Activated CD4-positive, alpha-beta T cell treated with anti-CD3 and anti-CD28 coated beads for 4 hours (primary cell): Measurements from ENCODE around the gene MAP3K5.

Experiments used
- DNase-seq, 2 donors: peaks; one replicate each; pipeline ENCODE4 v3.0.0-alpha.2; 2020

Gene MAP3K5

DNA sequence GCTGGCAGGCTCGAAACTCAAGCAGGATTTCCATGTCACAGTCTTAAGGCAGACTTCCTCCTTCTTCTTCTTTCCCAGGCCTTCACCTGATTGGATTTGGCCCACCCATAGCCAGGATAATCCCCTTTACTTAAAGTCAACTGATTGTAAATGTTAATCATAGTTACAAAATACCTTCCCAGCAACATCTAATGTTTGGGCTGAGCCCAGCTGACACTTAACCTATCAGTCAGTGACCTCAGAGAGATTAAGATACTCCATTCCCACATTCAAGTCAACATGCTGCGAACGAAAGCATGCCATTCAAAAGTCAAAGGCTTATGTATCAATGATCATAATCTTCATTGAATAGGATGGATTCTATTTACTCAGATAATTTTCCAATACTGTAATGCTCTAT is 258.0 kb downstream of the MAP3K5 start:
- DNase-seq, result no peak

DNA sequence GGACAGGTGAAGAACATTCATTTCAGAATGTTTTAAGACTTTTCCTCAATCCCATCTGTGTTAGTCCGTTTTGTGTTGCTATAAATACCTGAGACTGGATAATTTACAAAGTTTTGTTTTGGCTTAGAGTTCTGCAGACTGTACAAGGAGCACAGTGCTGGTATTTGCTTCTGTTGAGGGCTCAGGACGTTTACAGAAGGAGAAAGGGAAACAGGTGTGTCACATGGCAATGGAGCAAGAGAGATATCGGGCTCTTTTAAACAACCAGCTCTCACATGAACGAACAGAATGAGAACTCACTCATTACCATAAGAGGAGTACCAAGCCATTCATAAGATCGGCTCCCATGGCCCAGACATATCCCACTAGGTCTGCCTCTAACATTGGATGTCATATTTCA is 258.8 kb downstream of the MAP3K5 start:
- DNase-seq, result no peak

GRCh38 chr6:136532030-136532429 is 260.2 kb downstream of the MAP3K5 start:
- DNase-seq, result no peak

GRCh38 chr6:136529710-136530109 is 262.6 kb downstream of the MAP3K5 start:
- DNase-seq, result no peak

- no peak for DNase-seq
Observed at GRCh38 chr6:136528477-136528876, 263.8 kb downstream of the MAP3K5 start.

- no peak for DNase-seq
Observed at GRCh38 chr6:136527831-136528230, 264.4 kb downstream of the MAP3K5 start.

DNA sequence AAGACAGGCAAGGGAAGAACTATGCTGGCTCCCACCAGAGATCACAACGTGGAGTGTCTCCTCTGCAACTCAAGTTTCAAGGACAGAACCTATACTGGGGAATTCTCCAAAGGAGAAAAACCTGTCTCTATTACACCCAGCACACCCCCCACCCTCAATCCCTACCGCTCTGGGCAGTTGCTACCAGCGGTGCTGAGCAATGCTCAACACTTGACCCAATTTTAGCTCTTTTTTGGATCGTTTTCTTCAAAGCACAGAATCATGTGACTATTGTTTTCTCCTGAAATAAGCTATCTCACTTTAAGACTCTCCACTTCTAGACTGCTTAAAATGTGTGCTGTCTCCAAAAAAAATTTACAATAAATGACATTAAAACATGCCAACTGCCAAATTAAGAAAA is 265.3 kb downstream of the MAP3K5 start:
- DNase-seq, result no peak

DNA sequence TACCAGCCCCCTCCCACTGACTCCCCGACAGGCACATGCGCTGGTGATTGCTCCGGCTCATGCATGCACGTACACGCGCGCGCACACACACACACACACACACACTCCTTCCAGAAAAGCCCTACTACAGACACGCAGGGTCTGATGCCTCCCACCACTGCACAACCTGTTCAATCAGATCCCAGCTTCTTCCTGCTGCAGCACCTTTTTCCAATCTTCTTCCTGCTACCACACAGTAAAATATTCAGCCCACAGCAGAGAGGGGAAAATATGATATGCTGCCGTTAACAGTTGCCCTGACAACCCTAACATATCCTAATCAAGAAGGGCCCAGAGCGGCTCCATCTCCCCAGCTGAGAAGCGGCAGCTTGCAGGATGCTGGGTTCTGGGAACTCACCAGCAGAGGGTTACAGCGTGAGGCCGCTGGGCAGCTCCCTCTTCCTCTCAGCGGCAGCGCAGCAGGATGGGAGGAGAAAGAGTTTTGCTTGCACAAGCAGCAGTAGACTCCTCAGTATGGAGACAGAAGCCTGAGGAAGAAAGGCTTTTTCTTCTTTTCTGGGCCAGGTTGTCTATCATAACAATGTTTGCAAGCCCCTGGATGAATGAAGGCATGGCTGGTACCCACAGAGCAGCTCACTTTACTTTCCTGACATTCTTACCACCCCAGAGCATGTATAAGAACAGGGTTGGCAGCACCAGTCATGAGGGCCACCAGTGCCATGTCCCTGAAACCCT is 265.9 kb downstream of the MAP3K5 start:
- DNase-seq, result peak in 1 of 2 donors; percentile 6

GRCh38 chr6:136525586-136526195 is 266.6 kb downstream of the MAP3K5 start:
- DNase-seq, result no peak

DNA sequence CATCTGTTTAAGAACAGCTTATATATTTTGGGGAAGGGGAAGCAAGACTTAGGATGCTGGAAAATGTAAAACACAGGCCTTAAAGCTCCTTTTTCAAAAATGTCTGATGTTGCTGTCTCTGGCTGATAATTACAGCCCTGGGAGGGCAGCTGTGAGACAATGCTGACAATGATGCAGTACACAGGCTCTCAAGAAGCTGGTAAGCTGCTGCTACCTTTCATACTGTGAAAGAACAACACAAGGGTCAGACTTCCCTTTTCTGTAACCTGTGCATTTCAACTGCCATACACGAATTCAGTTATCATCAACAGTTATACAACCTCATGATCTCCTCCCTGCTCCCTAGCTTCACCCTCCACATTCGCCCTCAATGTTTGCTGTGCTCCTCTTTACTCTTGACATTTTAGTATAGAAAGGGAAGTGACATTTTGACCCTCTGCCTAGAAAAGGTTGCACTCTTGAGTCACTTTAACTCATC is 267.3 kb downstream of the MAP3K5 start:
- no peak for DNase-seq

DNA sequence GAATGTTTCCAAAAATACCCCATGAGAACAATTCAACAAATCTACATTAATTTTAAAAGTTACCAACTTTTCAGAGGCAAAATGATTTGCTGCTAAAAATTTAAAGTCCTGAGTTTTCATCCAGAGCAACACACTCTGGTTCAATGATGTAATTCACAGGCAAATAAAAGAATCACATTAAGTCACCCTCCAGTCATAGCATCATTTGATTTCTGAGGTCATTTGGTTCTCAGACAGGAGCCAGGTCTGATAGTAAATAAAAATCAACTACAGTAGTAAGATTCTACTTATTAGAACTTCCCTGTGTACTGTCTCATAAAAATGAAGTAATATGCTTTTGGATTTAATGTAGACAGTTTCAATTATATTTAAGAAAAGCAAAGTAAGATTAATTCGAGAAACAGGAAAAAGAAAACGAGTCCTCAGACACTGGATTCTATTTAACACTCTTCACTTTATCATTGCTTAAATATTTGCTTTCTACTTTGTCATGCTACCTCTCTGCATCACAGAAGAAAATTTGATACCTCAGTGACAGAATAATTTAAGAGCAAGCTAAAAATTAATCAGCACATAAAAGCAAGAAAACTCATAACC is 267.8 kb downstream of the MAP3K5 start:
- DNase-seq, result no peak

DNA sequence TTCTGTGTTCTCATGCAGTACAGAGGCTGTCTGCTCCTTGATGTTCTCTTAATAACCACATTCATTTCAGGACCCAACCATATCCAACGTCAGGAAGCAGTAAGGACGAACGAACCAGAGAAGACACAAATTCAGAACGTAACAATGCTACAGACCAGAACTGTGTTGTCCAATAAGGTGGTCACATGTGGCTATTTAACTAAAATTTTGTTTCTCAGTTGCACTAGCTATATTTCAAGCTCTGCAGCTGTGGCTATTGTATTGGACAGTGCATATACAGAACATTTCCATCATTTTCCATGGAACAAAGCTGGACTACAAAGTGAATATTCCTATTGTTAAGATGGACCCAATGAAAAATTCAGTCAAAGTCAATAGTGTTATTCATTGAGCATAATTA is 269.1 kb downstream of the MAP3K5 start:
- DNase-seq, result no peak

DNA sequence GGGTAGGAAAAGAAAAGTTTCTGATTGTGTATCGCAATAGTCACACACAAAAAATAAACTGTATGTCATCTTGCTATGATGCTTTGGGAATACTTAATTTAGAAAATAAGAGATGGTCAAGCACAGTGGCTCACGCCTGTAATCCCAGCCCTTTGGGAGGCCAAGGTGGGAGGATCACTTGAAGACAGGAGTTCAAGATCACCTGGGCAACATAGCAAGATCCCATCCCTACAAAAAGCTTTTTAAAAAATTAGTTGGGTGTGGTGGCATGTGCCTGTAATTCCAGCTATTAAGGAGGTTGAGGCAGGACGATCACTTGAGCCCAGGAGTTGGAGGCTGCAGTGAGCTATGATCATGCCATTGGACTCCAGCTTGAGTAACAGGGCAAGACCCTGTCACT is 269.6 kb downstream of the MAP3K5 start:
- no peak for DNase-seq

- DNase-seq, result no peak
Observed at GRCh38 chr6:136521911-136522310, 270.4 kb downstream of the MAP3K5 start.

DNA sequence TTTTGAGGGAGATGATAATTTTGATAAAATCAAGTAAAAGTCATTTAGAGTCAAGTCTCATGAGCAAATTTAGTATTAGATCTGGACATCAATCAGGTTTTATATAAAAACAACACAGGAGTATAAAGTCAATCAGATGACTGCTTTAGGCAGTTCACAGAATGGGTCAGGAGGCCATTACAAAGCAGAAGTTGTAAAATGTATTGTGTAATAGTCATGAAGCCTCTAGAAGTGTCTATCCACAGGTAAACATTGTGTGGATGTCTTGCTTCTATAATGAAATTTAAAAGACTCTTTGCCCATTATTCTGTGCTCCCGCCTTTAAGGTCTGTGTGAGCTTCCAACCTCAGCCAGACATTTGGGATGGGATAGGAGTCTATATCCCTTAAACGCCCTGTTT is 270.9 kb downstream of the MAP3K5 start:
- DNase-seq, result no peak

GRCh38 chr6:136520517-136520916 is 271.8 kb downstream of the MAP3K5 start:
- DNase-seq, result no peak

GRCh38 chr6:136517582-136517981 is 274.7 kb downstream of the MAP3K5 start:
- DNase-seq, result no peak

DNA sequence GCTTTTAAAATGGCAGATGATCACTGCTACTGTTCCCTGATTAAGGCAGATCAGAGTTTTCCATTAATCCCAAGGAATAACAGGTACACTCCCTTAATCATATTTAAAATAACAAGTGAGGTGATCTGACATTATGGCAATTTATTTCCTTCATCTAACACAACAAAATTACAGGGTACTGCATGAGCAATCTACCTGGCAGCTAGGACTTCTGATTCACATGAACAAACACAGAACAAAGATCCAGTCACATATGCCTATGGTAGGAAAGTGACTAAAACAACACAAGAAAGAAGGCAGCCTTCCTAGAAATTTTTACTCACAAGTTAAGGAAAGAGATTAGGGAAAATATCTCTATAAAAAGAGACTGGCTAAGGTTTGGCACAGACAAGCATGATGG is 275.3 kb downstream of the MAP3K5 start:
- no peak for DNase-seq

- DNase-seq, result no peak
Observed at GRCh38 chr6:136514591-136514990, 277.7 kb downstream of the MAP3K5 start.

DNA sequence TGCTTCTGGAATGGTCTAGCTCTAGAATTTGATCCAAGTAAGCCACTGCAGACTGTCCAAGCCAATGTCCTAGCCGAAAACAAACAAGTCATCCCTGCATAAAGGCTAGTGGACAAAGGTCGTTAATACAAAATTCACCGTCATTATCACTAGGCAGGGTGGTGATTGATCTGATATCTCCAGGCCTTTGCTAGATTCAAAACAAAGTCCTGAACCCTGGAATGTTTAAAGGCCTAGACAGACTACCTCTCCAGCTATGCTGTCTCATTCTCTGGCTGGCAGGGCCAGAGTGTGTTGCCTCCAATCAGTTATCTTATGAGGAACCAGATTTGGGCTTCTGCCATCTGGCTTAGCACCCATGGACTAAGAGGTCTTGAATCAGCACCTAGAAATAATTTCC is 280.4 kb downstream of the MAP3K5 start:
- DNase-seq, result no peak

- no peak for DNase-seq
Observed at GRCh38 chr6:136511397-136511796, 280.9 kb downstream of the MAP3K5 start.

DNA sequence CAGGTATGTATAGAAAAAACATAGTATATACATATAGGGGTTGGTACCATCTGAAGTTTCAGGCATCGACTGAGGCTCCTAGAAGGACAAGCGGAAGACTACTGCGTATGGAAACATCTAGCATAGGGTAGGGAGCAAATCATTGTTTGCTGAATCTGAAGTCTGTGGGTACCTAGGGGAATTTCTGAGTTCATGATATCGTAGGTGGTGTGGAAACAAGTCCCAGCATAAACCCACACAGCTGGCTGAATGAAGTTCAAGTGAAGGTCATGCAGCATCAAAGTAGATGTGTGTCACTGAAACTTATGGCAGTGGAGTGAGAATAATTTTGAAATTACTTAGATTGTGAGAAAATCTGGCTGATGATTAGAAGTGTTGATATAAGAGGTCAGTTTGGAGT is 281.5 kb downstream of the MAP3K5 start:
- DNase-seq, result peak; percentile 16 to 34

DNA sequence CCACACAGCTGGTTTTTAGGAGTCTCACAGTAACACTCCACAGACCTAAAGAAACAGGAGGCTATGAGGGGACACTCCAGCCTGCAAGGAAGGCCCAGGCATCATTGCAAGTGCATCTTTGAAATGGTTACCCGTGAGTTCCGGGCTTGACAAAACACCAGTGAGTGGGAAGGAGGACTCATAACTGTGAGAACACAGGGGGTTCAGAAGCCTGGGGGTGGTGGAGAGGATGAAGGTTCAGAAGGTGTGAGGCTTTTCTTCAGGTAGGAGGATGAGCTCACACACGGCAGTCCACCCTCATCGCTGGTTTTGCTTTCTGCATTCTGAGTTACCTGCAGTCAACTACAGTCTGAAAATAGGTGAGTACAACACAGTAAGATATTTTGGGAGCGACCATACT is 282.0 kb downstream of the MAP3K5 start:
- peak; percentile 15 to 19 for DNase-seq

DNA sequence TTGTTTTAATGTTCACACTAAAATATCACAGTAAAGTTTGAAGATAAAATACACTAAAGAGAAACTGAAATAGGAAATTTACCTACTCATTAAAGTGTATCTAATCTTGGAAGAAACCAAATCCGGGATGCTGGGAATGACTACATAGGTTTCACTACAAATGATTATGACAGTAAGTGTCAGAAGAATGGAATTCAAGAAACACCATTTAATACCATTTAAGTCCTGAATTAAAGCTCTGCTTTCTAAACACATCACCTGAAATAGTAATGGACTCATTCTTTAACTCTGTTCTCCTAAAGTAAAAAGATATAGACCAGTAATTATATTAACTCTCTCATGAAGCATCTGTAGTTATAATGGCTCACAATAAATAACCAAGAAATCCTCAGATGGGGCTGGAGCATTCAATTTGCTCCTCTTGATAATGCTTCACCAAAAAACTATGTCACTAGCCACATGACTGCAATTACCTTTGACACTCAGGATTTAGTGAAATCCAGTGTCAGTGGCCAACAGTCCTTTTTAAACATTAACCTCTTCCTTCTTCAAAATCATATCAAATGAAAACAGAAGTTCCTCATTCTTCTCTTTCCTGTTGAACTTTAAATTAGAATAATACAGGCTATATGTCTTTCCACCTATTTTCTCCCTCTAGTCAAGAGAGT is 283.4 kb downstream of the MAP3K5 start:
- no peak for DNase-seq
